CD4-positive, CD25-positive, alpha-beta regulatory T cell (primary cell): ENCODE measurements around the gene GLT8D1. TPM values are rescaled to one million over a fixed set of nuclear protein-coding genes. Genes with fewer than 3 reads are reported as not detected.
"Not testable (repeated sequence)": the region's sequence is repeated elsewhere in the genome, so short reads cannot be mapped to it uniquely, and the experiment has no call there.

Experiments used
- ATAC-seq, 2 donors: fragments of 150-1000 bp; cut with Tn5 transposase; one replicate each; pipeline ENCODE4 v1.10.0; 2021; ENCODE audit warnings: low read depth in 2 of 2, moderate number of reproducible peaks in 2 of 2, moderate library complexity in 1 of 2
- DNase-seq, 3 donors: peaks; one replicate each; pipeline versions ENCODE4 v3.0.0 to v3.0.0-alpha.2; 2012 to 2022; ENCODE audit warnings: mixed read lengths in 1 of 3
- H3K27ac ChIP-seq: one replicate; pipeline ENCODE4 v1.7.0; 2013; ENCODE audit warnings: mild to moderate bottlenecking, low read length; ENCODE audit not compliant: insufficient read depth, poor library complexity, severe bottlenecking
- H3K27me3 ChIP-seq: one replicate; pipeline ENCODE4 v1.7.0; 2013; ENCODE audit warnings: low read length; ENCODE audit not compliant: control insufficient read depth, insufficient read depth
- H3K36me3 ChIP-seq: one replicate; pipeline ENCODE4 v1.7.0; 2013; ENCODE audit warnings: mild to moderate bottlenecking, low read length, moderate library complexity; ENCODE audit not compliant: control insufficient read depth, insufficient read depth
- H3K4me1 ChIP-seq: 2 replicates; pipeline ENCODE4 v1.7.0; 2013; ENCODE audit warnings: mild to moderate bottlenecking, low read length; ENCODE audit not compliant: insufficient read depth, control insufficient read depth, poor library complexity, severe bottlenecking
- H3K4me3 ChIP-seq: one replicate; pipeline ENCODE4 v1.7.0; 2013; ENCODE audit warnings: low read depth, mild to moderate bottlenecking, low read length, moderate library complexity
- H3K9me3 ChIP-seq, 2 experiments: 1 replicate in 1 of 2; 2 replicates in 1 of 2; pipeline ENCODE4 v1.7.0; 2013; ENCODE audit warnings: low read length in 2 of 2, mild to moderate bottlenecking in 1 of 2, moderate library complexity in 1 of 2; ENCODE audit not compliant: control insufficient read depth in 2 of 2
- H3K27ac Mint-ChIP-seq, 3 donors: one replicate each; pipeline ENCODE4 v1.8.0; 2020 to 2022; ENCODE audit warnings: mild to moderate bottlenecking in 3 of 3, mixed read lengths in 3 of 3, moderate library complexity in 2 of 3
- H3K27me3 Mint-ChIP-seq: one replicate; pipeline ENCODE4 v1.8.0; 2022; ENCODE audit warnings: mild to moderate bottlenecking, mixed read lengths
- H3K36me3 Mint-ChIP-seq: one replicate; pipeline ENCODE4 v1.8.0; 2020; ENCODE audit warnings: mixed read lengths
- H3K4me1 Mint-ChIP-seq, 4 donors: one replicate each; pipeline ENCODE4 v1.8.0; 2020 to 2022; ENCODE audit warnings: mixed read lengths in 4 of 4, mild to moderate bottlenecking in 1 of 4
- H3K4me3 Mint-ChIP-seq, 4 donors: one replicate each; pipeline ENCODE4 v1.8.0; 2020 to 2022; ENCODE audit warnings: mild to moderate bottlenecking in 4 of 4, mixed read lengths in 4 of 4, moderate library complexity in 3 of 4
- H3K9me3 Mint-ChIP-seq, 7 donors: one replicate each; pipeline ENCODE4 v1.8.0; 2020 to 2022; ENCODE audit warnings: mixed read lengths in 7 of 7, mild to moderate bottlenecking in 3 of 7, moderate library complexity in 2 of 7
- polyA plus RNA-seq, 4 donors: library from polyadenylated mRNA; unstranded; fragments of 300-500 nt; fragmentation: Illumina TruSeq; gene quantifications; one replicate each; pipeline ENCODE4 v1.2.3, GENCODE V29; 2021
- total RNA-seq: library from RNA; stranded (reverse); gene quantifications from one replicate; pipeline ENCODE4 v1.2.3, GENCODE V29; 2022

The GLT8D1 gene
- total and polyA plus RNA-seq, 5 donors from 2014 or later = 26.6 to 73.4 (median 62.8) TPM

DNA sequence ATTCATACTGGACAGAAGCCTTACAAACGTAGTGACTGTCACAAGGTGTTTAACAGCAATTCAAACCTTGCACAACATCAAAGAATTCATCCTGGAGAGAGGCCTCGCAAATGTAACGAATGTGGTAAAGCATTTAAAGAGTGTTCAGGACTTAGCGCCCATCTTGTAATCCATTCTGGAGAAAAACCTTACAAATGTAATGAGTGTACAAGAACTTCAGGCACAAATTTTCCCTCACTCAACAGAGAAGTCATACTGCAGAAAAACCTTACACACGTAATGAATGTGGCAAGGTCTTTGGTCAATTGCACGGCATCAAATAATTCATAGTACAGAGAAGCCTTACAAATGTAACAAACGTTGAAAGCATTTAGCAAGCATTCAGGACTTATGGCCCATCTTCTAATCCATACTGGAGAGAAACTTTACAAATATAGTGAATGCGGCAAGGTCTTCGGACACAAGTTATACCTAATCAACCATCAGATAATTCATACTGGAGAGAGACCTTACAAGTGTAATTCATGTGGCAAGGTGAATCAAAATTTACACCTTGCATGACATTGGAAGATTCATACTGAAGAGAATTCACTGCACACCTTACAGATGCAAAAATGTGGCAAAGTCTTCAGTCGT, 27.8 kb upstream of the GLT8D1 start:
- H3K4me1 Mint-ChIP-seq = peaks cover 0 to 7% (median 2%) of the 10 kb centered on the region in 4 donors
- Histone ChIP-seq H3K36me3 (peaks cover 33% of the 10 kb centered on the region), H3K4me3 (no peak overlapping the region), H3K9me3 (peaks cover 0 to 12% of the 10 kb centered on the region in 2 experiments), H3K4me1 (no peaks in the 10 kb centered on the region), H3K27ac (no peak overlapping the region), H3K27me3 (no peaks in the 10 kb centered on the region)
- H3K27ac Mint-ChIP-seq = no peak overlapping the region
- no peak overlapping the region for H3K4me3 Mint-ChIP-seq
- H3K9me3 Mint-ChIP-seq = peaks cover 0 to 25% (median 7%) of the 10 kb centered on the region in 7 donors
- no peak for DNase-seq
- peaks cover 57% of the 10 kb centered on the region for H3K36me3 Mint-ChIP-seq
- ATAC-seq = no peak
- H3K27me3 Mint-ChIP-seq = no peaks in the 10 kb centered on the region

GRCh38 chr3:52731590-52731989, 26.0 kb upstream of the GLT8D1 start:
- Mint-ChIP-seq H3K4me1 (peaks cover 0 to 7% (median 0%) of the 10 kb centered on the region in 4 donors), H3K27ac (no peak overlapping the region), H3K36me3 (peaks cover 57% of the 10 kb centered on the region), H3K27me3 (no peaks in the 10 kb centered on the region), H3K4me3 (no peak overlapping the region), H3K9me3 (peaks cover 0 to 26% (median 7%) of the 10 kb centered on the region in 7 donors)
- DNase-seq = no peak
- no peak for ATAC-seq
- H3K9me3 ChIP-seq = peaks cover 0 to 12% of the 10 kb centered on the region in 2 experiments
- no peaks in the 10 kb centered on the region for H3K4me1 ChIP-seq
- H3K36me3 ChIP-seq = peaks cover 29% of the 10 kb centered on the region
- no peak overlapping the region for H3K4me3 ChIP-seq
- H3K27me3 ChIP-seq = no peaks in the 10 kb centered on the region
- no peak overlapping the region for H3K27ac ChIP-seq

- no peak overlapping the region for H3K4me3 ChIP-seq
- H3K4me3 Mint-ChIP-seq = no peak overlapping the region
- no peaks in the 10 kb centered on the region for H3K4me1 ChIP-seq
- peaks cover 0 to 26% (median 9%) of the 10 kb centered on the region in 7 donors for H3K9me3 Mint-ChIP-seq
- no peak overlapping the region for H3K27ac ChIP-seq
- H3K36me3 Mint-ChIP-seq = peaks cover 52% of the 10 kb centered on the region
- H3K27me3 ChIP-seq = no peaks in the 10 kb centered on the region
- H3K36me3 ChIP-seq = peaks cover 26% of the 10 kb centered on the region
- H3K27ac Mint-ChIP-seq = no peak overlapping the region
- H3K4me1 Mint-ChIP-seq = peaks cover 0 to 7% (median 0%) of the 10 kb centered on the region in 4 donors
- DNase-seq = peak in 1 of 3 donors; percentile 38
- H3K9me3 ChIP-seq = peaks cover 0 to 12% of the 10 kb centered on the region in 2 experiments
- no peaks in the 10 kb centered on the region for H3K27me3 Mint-ChIP-seq
- no peak for ATAC-seq
Measured at GRCh38 chr3:52730681-52731080, 25.1 kb upstream of the GLT8D1 start.

- peaks cover 0 to 26% (median 9%) of the 10 kb centered on the region in 7 donors for H3K9me3 Mint-ChIP-seq
- not testable (repeated sequence) for H3K4me3 ChIP-seq, ATAC-seq, H3K4me1 ChIP-seq, H3K4me1 Mint-ChIP-seq, DNase-seq, H3K27me3 Mint-ChIP-seq, H3K27ac Mint-ChIP-seq, H3K27me3 ChIP-seq, H3K27ac ChIP-seq, H3K4me3 Mint-ChIP-seq
- Histone ChIP-seq H3K36me3 (peaks cover 24% of the 10 kb centered on the region), H3K9me3 (peaks cover 0 to 12% of the 10 kb centered on the region in 2 experiments)
- H3K36me3 Mint-ChIP-seq = peaks cover 43% of the 10 kb centered on the region
Measured at GRCh38 chr3:52728753-52729152, 23.2 kb upstream of the GLT8D1 start.

DNA sequence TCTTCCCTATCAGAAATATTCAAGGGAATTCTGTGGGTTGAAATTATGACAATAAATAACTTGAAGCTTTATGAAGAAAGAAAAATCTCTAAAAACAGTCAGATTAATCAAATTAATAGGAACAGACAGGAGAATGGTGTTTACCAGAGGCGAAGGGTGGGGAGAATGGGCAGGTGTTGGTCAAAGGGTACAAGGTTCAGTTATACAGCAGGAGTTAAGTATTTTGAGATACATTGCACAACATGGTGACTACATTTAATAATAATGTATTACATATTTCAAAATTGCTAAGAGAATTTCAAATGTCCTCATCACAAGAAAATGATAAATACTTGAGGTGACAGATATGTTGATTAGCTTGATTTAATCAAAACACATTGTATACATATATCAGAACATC, 18.9 kb upstream of the GLT8D1 start:
- Histone ChIP-seq H3K4me1 (peaks cover 15% of the 10 kb centered on the region), H3K9me3 (peaks cover 0 to 6% of the 10 kb centered on the region in 2 experiments), H3K27me3 (no peaks in the 10 kb centered on the region), H3K27ac (no peak overlapping the region), H3K36me3 (no peaks in the 10 kb centered on the region), H3K4me3 (no peak overlapping the region)
- DNase-seq (no peak), ATAC-seq (no peak)
- Mint-ChIP-seq H3K27me3 (no peaks in the 10 kb centered on the region), H3K27ac (no peak overlapping the region), H3K36me3 (peaks cover 18% of the 10 kb centered on the region), H3K4me3 (no peak overlapping the region), H3K4me1 (peaks cover 10 to 22% (median 12%) of the 10 kb centered on the region in 4 donors), H3K9me3 (peaks cover 0 to 6% (median 3%) of the 10 kb centered on the region in 7 donors)

GRCh38 chr3:52723935-52724334, 18.3 kb upstream of the GLT8D1 start:
- Histone ChIP-seq H3K4me1 (peaks cover 15% of the 10 kb centered on the region), H3K27ac (no peak overlapping the region), H3K9me3 (no peaks in the 10 kb centered on the region), H3K36me3 (no peaks in the 10 kb centered on the region), H3K27me3 (no peaks in the 10 kb centered on the region), H3K4me3 (no peak overlapping the region)
- no peaks in the 10 kb centered on the region for H3K27me3 Mint-ChIP-seq
- ATAC-seq (no peak), DNase-seq (no peak)
- peaks cover 10 to 22% (median 12%) of the 10 kb centered on the region in 4 donors for H3K4me1 Mint-ChIP-seq
- peaks cover 0 to 5% (median 1%) of the 10 kb centered on the region in 7 donors for H3K9me3 Mint-ChIP-seq
- peaks cover 15% of the 10 kb centered on the region for H3K36me3 Mint-ChIP-seq
- no peak overlapping the region for H3K4me3 Mint-ChIP-seq
- H3K27ac Mint-ChIP-seq = no peak overlapping the region

DNA sequence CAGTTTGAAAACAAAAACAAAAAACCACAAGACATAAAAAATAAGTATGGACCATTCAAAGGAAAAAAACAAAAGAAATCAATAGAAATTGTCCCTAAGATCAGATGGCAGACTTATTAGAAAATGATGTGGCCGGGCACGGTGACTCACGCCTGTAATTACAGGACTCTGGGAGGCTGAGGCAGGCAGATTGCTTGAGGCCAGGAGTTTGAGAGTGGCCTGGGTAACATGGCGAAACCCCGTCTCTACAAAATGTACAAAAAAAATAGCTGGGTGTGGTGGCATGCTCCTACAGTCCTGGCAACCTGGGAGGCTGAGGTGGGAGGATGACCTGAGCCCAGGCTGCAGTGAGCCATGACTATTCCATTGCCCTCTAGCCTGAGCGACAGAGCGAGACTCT, 16.9 kb upstream of the GLT8D1 start:
- no peak overlapping the region for H3K4me3 Mint-ChIP-seq

DNA sequence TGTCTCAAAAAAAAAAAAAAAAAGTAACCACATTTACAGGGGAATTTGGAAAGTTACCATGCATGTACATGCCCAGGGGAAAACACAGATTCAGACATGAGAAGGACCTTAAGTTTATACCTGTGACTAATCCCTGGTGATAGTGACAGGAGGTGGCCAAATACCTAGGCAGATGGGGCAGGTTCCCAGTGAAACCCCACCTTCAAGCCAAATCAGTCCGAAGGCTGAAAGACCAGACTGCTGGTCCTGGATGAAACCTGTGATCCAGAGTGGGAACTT, 16.1 kb upstream of the GLT8D1 start:
- Mint-ChIP-seq H3K27ac (no peak overlapping the region), H3K9me3 (peaks cover 0 to 5% (median 0%) of the 10 kb centered on the region in 7 donors), H3K36me3 (peaks cover 9% of the 10 kb centered on the region), H3K4me3 (no peak overlapping the region), H3K27me3 (no peaks in the 10 kb centered on the region), H3K4me1 (peaks cover 10 to 22% (median 12%) of the 10 kb centered on the region in 4 donors)
- Histone ChIP-seq H3K4me1 (peaks cover 15% of the 10 kb centered on the region), H3K36me3 (no peaks in the 10 kb centered on the region), H3K4me3 (no peak overlapping the region), H3K27ac (no peak overlapping the region), H3K9me3 (no peaks in the 10 kb centered on the region), H3K27me3 (no peaks in the 10 kb centered on the region)
- DNase-seq = no peak
- ATAC-seq = no peak

More for the DNA sequence above, 16.9 kb upstream of the GLT8D1 start:
- Histone ChIP-seq H3K4me3 (no peak overlapping the region), H3K4me1 (peaks cover 15% of the 10 kb centered on the region), H3K9me3 (no peaks in the 10 kb centered on the region), H3K36me3 (no peaks in the 10 kb centered on the region), H3K27ac (no peak overlapping the region), H3K27me3 (no peaks in the 10 kb centered on the region)
- no peak for DNase-seq
- ATAC-seq = no peak
- H3K36me3 Mint-ChIP-seq = peaks cover 9% of the 10 kb centered on the region
- H3K27me3 Mint-ChIP-seq = no peaks in the 10 kb centered on the region
- peaks cover 10 to 22% (median 12%) of the 10 kb centered on the region in 4 donors for H3K4me1 Mint-ChIP-seq
- peaks cover 0 to 5% (median 0%) of the 10 kb centered on the region in 7 donors for H3K9me3 Mint-ChIP-seq
- H3K27ac Mint-ChIP-seq = peak overlapping the region in 1 of 3 donors; percentile 82
